ENCODE data around the gene BTBD18.

BTBD18 gene

DNA sequence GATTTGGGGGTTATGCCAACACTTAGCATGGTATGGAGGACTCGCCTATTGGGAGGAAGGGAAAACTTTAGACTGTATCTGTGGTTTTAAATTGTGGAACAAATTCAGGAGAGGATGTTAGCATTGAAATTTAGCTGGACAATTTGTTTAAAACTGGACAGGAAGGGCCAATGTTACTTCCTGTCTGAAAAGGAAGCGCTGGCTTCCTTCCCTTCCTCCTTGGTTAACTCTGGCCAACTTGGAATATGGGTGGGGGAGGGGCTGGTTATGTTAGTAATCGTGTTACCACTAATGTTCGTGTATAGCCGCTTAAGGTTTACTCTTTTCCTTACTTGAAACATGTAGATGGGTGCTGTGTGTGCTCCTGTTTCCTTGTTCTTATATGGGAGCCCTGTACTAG is 23.9 kb upstream of the BTBD18 start:
- Histone ChIP-seq H3K4me3 (ENCODE audit: extremely low read depth, insufficient read depth, low read length, poor library complexity, severe bottlenecking) (peak overlapping the region; percentile 11), H3K27ac (ENCODE audit: low read depth, low read length, severe bottlenecking) (peak overlapping the region; percentile 100), H3K9me3 (ENCODE audit: control insufficient read depth, low read length) (no peaks in the 10 kb centered on the region), H3K36me3 (ENCODE audit: control insufficient read depth, insufficient read depth, low read length) (peaks cover 22% of the 10 kb centered on the region), H3K4me1 (ENCODE audit: control insufficient read depth, insufficient read depth, low read length, poor library complexity, severe bottlenecking) (peaks cover 70% of the 10 kb centered on the region)
- 96 to 100% methylated on average over 1 to 2 of the region's 5 CpGs for WGBS, 2 experiments (ENCODE audit: insufficient coverage in 2 of 2)

DNA sequence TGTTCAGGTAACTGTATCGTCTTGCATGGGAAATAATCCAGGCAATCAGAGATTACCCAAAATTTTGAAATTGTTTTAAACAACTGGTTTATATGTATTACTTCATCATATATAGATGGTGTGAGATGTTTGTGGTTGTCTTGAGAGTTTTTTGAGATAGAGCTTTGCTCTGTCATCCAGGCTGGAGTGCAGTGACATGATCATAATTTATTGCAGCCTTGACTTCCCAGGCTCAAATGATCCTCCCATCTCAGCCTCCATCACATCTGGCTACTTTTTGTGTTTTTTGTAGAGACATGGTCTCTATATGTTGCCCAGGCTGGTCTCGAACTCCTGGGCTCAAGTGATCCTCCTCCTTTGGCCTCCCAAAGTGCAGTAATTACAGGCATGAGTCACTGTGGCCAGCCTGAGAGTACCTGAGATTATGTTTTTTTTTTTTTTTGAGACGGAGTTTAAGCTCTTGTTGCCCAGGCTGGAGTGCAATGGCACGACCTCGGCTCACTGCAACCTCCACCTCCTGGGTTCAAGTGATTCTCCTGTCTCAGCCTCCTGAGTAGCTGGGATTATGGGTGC is 21.5 kb upstream of the BTBD18 start:
- Histone ChIP-seq H3K4me1 (ENCODE audit: control insufficient read depth, insufficient read depth, low read length, poor library complexity, severe bottlenecking) (peaks cover 53% of the 10 kb centered on the region), H3K36me3 (ENCODE audit: control insufficient read depth, insufficient read depth, low read length) (peaks cover 37% of the 10 kb centered on the region), H3K9me3 (ENCODE audit: control insufficient read depth, low read length) (no peaks in the 10 kb centered on the region), H3K4me3 (ENCODE audit: extremely low read depth, insufficient read depth, low read length, poor library complexity, severe bottlenecking) (no peak overlapping the region), H3K27ac (ENCODE audit: low read depth, low read length, severe bottlenecking) (peak overlapping the region; percentile 59)
- WGBS, 2 experiments (ENCODE audit: insufficient coverage in 2 of 2), result 100% methylated on average over 1 of the region's 5 CpGs; no CpG with 5 or more reads in 1 of the 2 experiments

DNA sequence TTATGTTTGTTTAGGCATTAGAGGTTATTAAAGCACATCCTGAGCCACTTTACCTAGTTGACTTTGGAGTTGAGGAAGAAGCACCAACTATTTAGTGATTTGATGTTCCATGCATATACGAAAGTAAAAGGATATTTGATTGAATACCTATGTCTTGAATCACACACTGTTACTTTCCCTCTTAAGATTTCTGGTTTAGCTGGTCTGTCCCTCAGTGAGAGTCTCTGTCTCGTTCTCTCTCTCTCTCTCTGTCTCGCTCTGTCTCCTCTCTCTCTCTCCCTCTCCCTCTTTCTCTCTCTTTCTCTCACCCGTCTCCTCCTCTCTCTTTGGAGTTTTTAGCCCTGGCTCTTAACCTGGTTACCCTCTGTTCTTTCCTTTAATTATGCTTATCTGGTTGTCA is 20.9 kb upstream of the BTBD18 start:
- 88 to 93% methylated on average over 2 of the region's 4 CpGs for WGBS, 2 experiments (ENCODE audit: insufficient coverage in 2 of 2)

DNA sequence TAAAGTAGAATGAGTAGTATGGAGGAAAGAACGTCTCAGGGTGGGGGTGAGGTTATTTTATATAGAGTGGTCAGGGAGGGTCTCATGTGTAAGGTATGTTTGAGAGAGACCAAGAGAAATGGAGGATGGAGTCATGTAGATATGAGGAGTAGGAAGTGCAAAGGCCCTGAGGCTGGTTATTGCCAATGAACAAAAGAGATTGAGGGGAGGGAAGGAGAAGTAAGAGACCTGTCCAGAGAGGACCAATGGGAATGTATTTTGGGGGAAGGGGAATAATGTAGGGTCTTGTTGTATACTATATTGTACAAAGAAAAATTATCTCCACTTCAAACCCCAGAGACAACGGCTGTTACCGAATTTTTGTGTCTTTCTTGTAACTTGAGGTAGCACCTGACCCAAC is 19.7 kb upstream of the BTBD18 start:
- Histone ChIP-seq H3K36me3 (ENCODE audit: control insufficient read depth, insufficient read depth, low read length) (peaks cover 54% of the 10 kb centered on the region), H3K27ac (ENCODE audit: low read depth, low read length, severe bottlenecking) (no peak overlapping the region), H3K9me3 (ENCODE audit: control insufficient read depth, low read length) (no peaks in the 10 kb centered on the region), H3K4me3 (ENCODE audit: extremely low read depth, insufficient read depth, low read length, poor library complexity, severe bottlenecking) (no peak overlapping the region), H3K4me1 (ENCODE audit: control insufficient read depth, insufficient read depth, low read length, poor library complexity, severe bottlenecking) (peaks cover 35% of the 10 kb centered on the region)
- WGBS, 2 experiments (ENCODE audit: insufficient coverage in 2 of 2), result 93 to 94% methylated on average over 1 of the region's 3 CpGs

More for the DNA sequence above, 20.9 kb upstream of the BTBD18 start:
- Histone ChIP-seq H3K36me3 (ENCODE audit: control insufficient read depth, insufficient read depth, low read length) (peaks cover 42% of the 10 kb centered on the region), H3K27ac (ENCODE audit: low read depth, low read length, severe bottlenecking) (peak overlapping the region; percentile 59), H3K4me3 (ENCODE audit: extremely low read depth, insufficient read depth, low read length, poor library complexity, severe bottlenecking) (no peak overlapping the region), H3K4me1 (ENCODE audit: control insufficient read depth, insufficient read depth, low read length, poor library complexity, severe bottlenecking) (peaks cover 47% of the 10 kb centered on the region), H3K9me3 (ENCODE audit: control insufficient read depth, low read length) (no peaks in the 10 kb centered on the region)

DNA sequence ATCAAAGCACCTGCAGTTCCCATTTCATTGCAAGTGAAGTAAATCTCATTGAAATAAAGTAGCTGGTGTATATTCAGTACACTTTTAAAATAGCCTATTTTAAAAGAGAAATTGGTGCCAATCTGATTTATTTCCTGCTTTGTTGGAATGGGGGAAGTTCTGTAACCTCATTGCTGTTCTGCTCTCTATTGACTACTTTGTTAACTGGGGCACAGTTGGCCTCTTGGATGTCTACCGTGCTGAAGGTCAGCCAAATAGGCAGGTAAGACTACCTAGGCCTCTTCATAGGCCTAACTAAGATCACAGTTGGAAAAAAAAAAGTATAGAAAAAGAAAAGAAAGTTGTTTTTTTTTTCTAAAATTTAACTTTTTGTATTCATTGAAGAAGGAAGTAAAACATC is 19.2 kb upstream of the BTBD18 start:
- H3K4me3 ChIP-seq (ENCODE audit: extremely low read depth, insufficient read depth, low read length, poor library complexity, severe bottlenecking), result no peak overlapping the region
- WGBS, 2 experiments (ENCODE audit: insufficient coverage in 2 of 2), result no CpG with 5 or more reads among the region's 1 CpG
- H3K27ac ChIP-seq (ENCODE audit: low read depth, low read length, severe bottlenecking), result no peak overlapping the region
- H3K4me1 ChIP-seq (ENCODE audit: control insufficient read depth, insufficient read depth, low read length, poor library complexity, severe bottlenecking), result peaks cover 30% of the 10 kb centered on the region
- H3K9me3 ChIP-seq (ENCODE audit: control insufficient read depth, low read length), result no peaks in the 10 kb centered on the region
- H3K36me3 ChIP-seq (ENCODE audit: control insufficient read depth, insufficient read depth, low read length), result peaks cover 60% of the 10 kb centered on the region

DNA sequence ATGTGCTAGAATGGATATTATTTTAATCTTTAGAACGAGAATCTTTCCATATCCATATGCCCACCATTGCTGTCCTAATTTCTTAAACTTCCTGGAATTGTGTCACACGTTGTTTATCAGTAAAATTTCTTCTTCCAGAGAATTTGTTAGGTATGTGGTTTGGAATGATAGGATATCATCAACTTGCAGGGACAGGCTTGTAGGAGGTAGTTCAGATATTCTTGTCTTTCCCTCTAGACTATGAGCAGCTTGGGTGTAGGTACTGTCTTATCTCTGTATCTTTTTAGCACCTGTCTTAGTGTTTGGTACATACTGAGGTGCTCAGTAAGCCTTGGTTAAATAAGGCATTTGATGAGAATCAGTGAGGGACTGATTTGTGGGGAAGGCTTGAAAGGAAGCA is 13.4 kb upstream of the BTBD18 start:
- peaks cover 11% of the 10 kb centered on the region for H3K4me1 ChIP-seq (ENCODE audit: control insufficient read depth, insufficient read depth, low read length, poor library complexity, severe bottlenecking)
- 100% methylated on average over 1 of the region's 2 CpGs; no CpG with 5 or more reads in 1 of the 2 experiments for WGBS, 2 experiments (ENCODE audit: insufficient coverage in 2 of 2)
- no peaks in the 10 kb centered on the region for H3K9me3 ChIP-seq (ENCODE audit: control insufficient read depth, low read length)
- H3K4me3 ChIP-seq (ENCODE audit: extremely low read depth, insufficient read depth, low read length, poor library complexity, severe bottlenecking), result peak overlapping the region; percentile 78
- peaks cover 45% of the 10 kb centered on the region for H3K36me3 ChIP-seq (ENCODE audit: control insufficient read depth, insufficient read depth, low read length)
- H3K27ac ChIP-seq (ENCODE audit: low read depth, low read length, severe bottlenecking), result no peak overlapping the region

DNA sequence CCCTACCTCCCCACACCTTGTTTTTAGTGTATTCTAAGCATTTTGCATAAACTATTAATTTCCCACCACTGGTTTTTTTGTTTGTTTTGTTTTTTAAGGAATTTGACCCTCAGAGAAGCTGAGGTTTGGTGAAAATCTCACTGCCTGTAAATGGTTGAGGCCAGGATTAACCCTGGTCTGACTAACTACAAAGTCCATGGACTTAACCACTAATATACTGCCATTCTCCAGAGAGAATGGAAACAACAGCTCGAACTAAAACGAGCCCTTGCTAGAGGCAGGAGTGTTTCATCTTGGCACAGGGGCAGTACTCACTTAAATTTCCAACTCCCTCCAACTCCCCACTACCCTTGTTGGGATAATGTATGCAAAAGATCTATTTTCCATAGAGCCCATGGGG is 12.9 kb upstream of the BTBD18 start:
- Histone ChIP-seq H3K4me3 (ENCODE audit: extremely low read depth, insufficient read depth, low read length, poor library complexity, severe bottlenecking) (peak overlapping the region; percentile 78), H3K4me1 (ENCODE audit: control insufficient read depth, insufficient read depth, low read length, poor library complexity, severe bottlenecking) (peaks cover 11% of the 10 kb centered on the region), H3K36me3 (ENCODE audit: control insufficient read depth, insufficient read depth, low read length) (peaks cover 41% of the 10 kb centered on the region), H3K9me3 (ENCODE audit: control insufficient read depth, low read length) (no peaks in the 10 kb centered on the region), H3K27ac (ENCODE audit: low read depth, low read length, severe bottlenecking) (no peak overlapping the region)
- 50% methylated on average over 2 of the region's 2 CpGs; no CpG with 5 or more reads in 1 of the 2 experiments for WGBS, 2 experiments (ENCODE audit: insufficient coverage in 2 of 2)

DNA sequence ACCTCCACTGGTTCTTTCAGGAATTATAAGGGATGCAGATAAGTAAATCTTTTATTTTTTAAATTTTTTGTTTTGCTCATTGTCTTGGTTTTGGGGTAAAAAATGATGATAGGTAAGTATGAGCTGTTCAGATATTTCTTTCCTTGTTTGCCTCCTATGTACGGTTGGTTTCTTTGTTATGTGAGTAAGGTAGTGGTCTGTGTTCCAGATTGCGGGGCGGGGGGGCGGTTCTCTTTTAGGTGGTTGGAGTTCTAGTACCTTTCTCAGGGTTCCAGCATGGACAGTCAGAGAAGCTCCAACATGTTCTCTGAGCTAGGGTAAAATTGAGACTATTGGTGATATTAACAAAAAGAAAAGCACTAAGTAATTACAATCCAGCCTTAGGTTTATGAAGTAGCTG is 12.4 kb upstream of the BTBD18 start:
- Histone ChIP-seq H3K4me3 (ENCODE audit: extremely low read depth, insufficient read depth, low read length, poor library complexity, severe bottlenecking) (peak overlapping the region; percentile 78), H3K27ac (ENCODE audit: low read depth, low read length, severe bottlenecking) (no peak overlapping the region), H3K36me3 (ENCODE audit: control insufficient read depth, insufficient read depth, low read length) (peaks cover 35% of the 10 kb centered on the region), H3K9me3 (ENCODE audit: control insufficient read depth, low read length) (no peaks in the 10 kb centered on the region), H3K4me1 (ENCODE audit: control insufficient read depth, insufficient read depth, low read length, poor library complexity, severe bottlenecking) (peaks cover 11% of the 10 kb centered on the region)
- 20 to 40% methylated on average over 1 of the region's 4 CpGs for whole genome bisulfite sequencing, 2 experiments (ENCODE audit: insufficient coverage in 2 of 2)

DNA sequence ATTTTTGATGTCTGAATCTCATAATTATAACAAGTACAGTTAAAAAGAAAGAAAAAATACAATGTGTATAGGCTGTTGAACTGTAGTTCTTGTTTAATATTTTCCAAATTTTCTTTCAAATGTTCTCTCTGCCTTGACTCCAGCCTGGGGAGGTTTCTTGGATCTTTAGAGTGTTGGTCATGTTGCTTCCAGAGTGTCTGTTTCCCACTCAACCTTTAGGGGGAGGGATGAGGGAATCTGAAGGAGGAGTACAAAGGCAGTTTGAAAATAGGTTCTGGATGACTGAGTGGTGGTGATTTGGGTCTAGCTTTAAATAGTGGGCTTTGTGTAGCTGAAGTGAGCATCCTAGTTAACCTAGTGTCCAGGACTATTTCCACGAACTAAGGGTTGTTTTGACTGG is 11.9 kb upstream of the BTBD18 start:
- H3K4me1 ChIP-seq (ENCODE audit: control insufficient read depth, insufficient read depth, low read length, poor library complexity, severe bottlenecking), result peaks cover 11% of the 10 kb centered on the region
- H3K9me3 ChIP-seq (ENCODE audit: control insufficient read depth, low read length), result no peaks in the 10 kb centered on the region
- H3K27ac ChIP-seq (ENCODE audit: low read depth, low read length, severe bottlenecking), result peak overlapping the region; percentile 17
- 0% methylated on average over 1 of the region's 1 CpG; no CpG with 5 or more reads in 1 of the 2 experiments for WGBS, 2 experiments (ENCODE audit: insufficient coverage in 2 of 2)
- peaks cover 33% of the 10 kb centered on the region for H3K36me3 ChIP-seq (ENCODE audit: control insufficient read depth, insufficient read depth, low read length)
- H3K4me3 ChIP-seq (ENCODE audit: extremely low read depth, insufficient read depth, low read length, poor library complexity, severe bottlenecking), result peak overlapping the region; percentile 78

DNA sequence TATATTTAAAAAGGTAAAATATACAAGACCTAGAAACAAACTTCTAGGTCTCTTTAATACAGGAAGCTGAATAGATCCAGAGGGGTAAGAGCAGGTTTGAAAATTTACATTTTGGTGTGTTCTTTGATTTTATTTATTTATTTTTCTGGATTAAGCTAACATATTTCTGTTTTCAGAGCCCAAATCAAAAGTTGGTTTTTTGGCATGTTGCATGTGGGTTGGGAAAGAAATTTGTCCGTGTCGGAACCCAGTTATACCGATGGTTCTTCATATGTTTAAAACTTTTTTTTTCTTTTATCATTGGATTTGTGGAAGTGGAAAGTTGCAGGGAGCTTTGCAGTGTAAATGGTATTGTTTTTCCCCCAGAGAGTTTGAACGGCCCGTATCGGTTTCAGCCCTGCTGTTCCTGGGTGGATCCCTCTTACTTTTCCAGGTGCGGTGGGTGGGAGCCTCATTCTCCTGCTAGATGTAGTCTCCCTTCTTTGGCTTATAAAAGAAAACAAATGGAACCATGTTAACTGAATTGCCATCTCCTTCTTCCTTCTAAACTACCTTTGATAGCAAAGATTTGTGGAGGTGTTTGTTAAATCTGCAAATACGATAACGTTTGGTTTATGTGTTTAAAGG is 10.7 kb upstream of the BTBD18 start:
- H3K36me3 ChIP-seq (ENCODE audit: control insufficient read depth, insufficient read depth, low read length), result peaks cover 24% of the 10 kb centered on the region
- whole genome bisulfite sequencing, 2 experiments (ENCODE audit: insufficient coverage in 2 of 2), result 0% methylated on average over 3 to 4 of the region's 9 CpGs
- peak overlapping the region; percentile 78 for H3K4me3 ChIP-seq (ENCODE audit: extremely low read depth, insufficient read depth, low read length, poor library complexity, severe bottlenecking)
- no peaks in the 10 kb centered on the region for H3K9me3 ChIP-seq (ENCODE audit: control insufficient read depth, low read length)
- peak overlapping the region; percentile 94 for H3K27ac ChIP-seq (ENCODE audit: low read depth, low read length, severe bottlenecking)
- peaks cover 11% of the 10 kb centered on the region for H3K4me1 ChIP-seq (ENCODE audit: control insufficient read depth, insufficient read depth, low read length, poor library complexity, severe bottlenecking)

Data from mesodermal cell (in vitro differentiated cells).